Activated T-helper 2 cell treated with anti-CD3 and anti-CD28 coated beads, Interferon-gamma antibody, Interleukin-2, Interleukin-4, amounts not matched to agents 10 μg/mL and 5 μg/mL and 100 μg/mL, durations not matched to agents 14 hours and 24 hours and 36 hours (primary cell): Measurements from ENCODE around the gene NCKAP5L. TPM values are rescaled to one million over a fixed set of nuclear protein-coding genes. Genes with fewer than 3 reads are reported as not detected.

Experiments used
- total RNA-seq: library from RNA; stranded (reverse); gene quantifications from 2 replicates; pipeline ENCODE4 v1.2.3, GENCODE V29; 2022

The NCKAP5L gene
- total RNA-seq, 1 donor from 2014 or later = 5.3 TPM

Other genes starting within 250 kb of the NCKAP5L start
- gene FAM186B, start 222.8 kb downstream of the NCKAP5L start, total RNA-seq = 0.30 and 0.37 TPM in 2 replicates
- 10.1 and 13.3 TPM in 2 replicates for gene PRPF40B, start 204.9 kb downstream of the NCKAP5L start, total RNA-seq
- 36.2 and 38.0 TPM in 2 replicates for gene FMNL3, start 121.0 kb downstream of the NCKAP5L start, total RNA-seq
- 405 and 431 TPM in 2 replicates for gene TMBIM6, start 86.9 kb downstream of the NCKAP5L start, total RNA-seq
- gene BCDIN3D, start 14.7 kb upstream of the NCKAP5L start, total RNA-seq = 3.8 and 4.2 TPM in 2 replicates
- gene FAIM2, start 75.5 kb upstream of the NCKAP5L start, total RNA-seq = 0.05 and 0.23 TPM in 2 replicates
- not detected in 2 replicates for gene AQP2, start 122.3 kb upstream of the NCKAP5L start, total RNA-seq
- not detected in 2 replicates for gene AQP5, start 133.5 kb upstream of the NCKAP5L start, total RNA-seq
- not detected in 2 replicates for gene AQP6, start 144.5 kb upstream of the NCKAP5L start, total RNA-seq
- gene RACGAP1, start 197.1 kb upstream of the NCKAP5L start, total RNA-seq = 77.8 and 82.8 TPM in 2 replicates
- 20.4 and 20.7 TPM in 2 replicates for gene ASIC1, start 229.2 kb upstream of the NCKAP5L start, total RNA-seq